ENCODE results near the gene MACF1. TPM values are rescaled to one million over a fixed set of nuclear protein-coding genes. Genes with fewer than 3 reads are reported as not detected.

The MACF1 gene
- total RNA-seq, 4 donors from 2014 or later, result 230 to 378 (median 300) TPM

- ATAC-seq (ENCODE audit: low FRiP score) (no peak), DNase-seq (ENCODE audit: low spot score) (no peak)
- TF ChIP-seq CTCF (IDR thresholded peaks at IDR 0.05), result no peak
Observed at GRCh38 chr1:39420493-39420892, 216.0 kb downstream of the MACF1 start.

- TF ChIP-seq CTCF (IDR thresholded peaks at IDR 0.05), result no peak
- no peak for ATAC-seq (ENCODE audit: low FRiP score)
- DNase-seq (ENCODE audit: low spot score), result no peak
Observed at GRCh38 chr1:39422614-39423013, 218.1 kb downstream of the MACF1 start.

- DNase-seq (ENCODE audit: low spot score) (no peak), ATAC-seq (ENCODE audit: low FRiP score) (no peak)
- TF ChIP-seq CTCF (IDR thresholded peaks at IDR 0.05), result no peak
Observed at GRCh38 chr1:39425151-39425550, 220.7 kb downstream of the MACF1 start.

- ATAC-seq (ENCODE audit: low FRiP score) (no peak), DNase-seq (ENCODE audit: low spot score) (no peak)
- no peak for TF ChIP-seq CTCF (IDR thresholded peaks at IDR 0.05)
Observed at GRCh38 chr1:39425634-39426033, 221.1 kb downstream of the MACF1 start.

GRCh38 chr1:39426346-39426745 lies 221.9 kb downstream of the MACF1 start:
- ATAC-seq (ENCODE audit: low FRiP score) (no peak), DNase-seq (ENCODE audit: low spot score) (no peak)
- no peak for TF ChIP-seq CTCF (IDR thresholded peaks at IDR 0.05)

GRCh38 chr1:39427374-39427773 lies 222.9 kb downstream of the MACF1 start:
- DNase-seq (ENCODE audit: low spot score), result no peak
- TF ChIP-seq CTCF (IDR thresholded peaks at IDR 0.05), result no peak
- ATAC-seq (ENCODE audit: low FRiP score), result no peak

- DNase-seq (ENCODE audit: low spot score), result no peak
- ATAC-seq (ENCODE audit: low FRiP score), result no peak
- no peak for TF ChIP-seq CTCF (IDR thresholded peaks at IDR 0.05)
Observed at GRCh38 chr1:39427912-39428311, 223.4 kb downstream of the MACF1 start.
